ENCODE results near the gene SNAI3. TPM values are rescaled to one million over a fixed set of nuclear protein-coding genes. Genes with fewer than 3 reads are reported as not detected.

The SNAI3 gene
- total and polyA plus RNA-seq, 2 of the 8 experiments (the other 6 are each of a cell fraction or from before 2014, with no cell fraction given), result 8.5 to 13.3 TPM

- TF ChIP-seq CTCF (IDR thresholded peaks at IDR 0.05; ENCODE audit: control extremely low read depth in 1 of 3, insufficient read depth in 1 of 3, low read depth in 1 of 3, low read length in 3 of 3) (peak; percentile 35 to 51 (median 50)), TBP (IDR thresholded peaks at IDR 0.05; ENCODE audit: low read depth, low read length) (no peak), GABPA (IDR thresholded peaks at IDR 0.05; ENCODE audit: borderline replicate concordance, insufficient read depth, low read length) (peak; percentile 44; the same call in 1 of the 2 replicates), ATF2 (IDR thresholded peaks at IDR 0.05; ENCODE audit: low read length) (no peak), CBX8 (IDR thresholded peaks at IDR 0.05; ENCODE audit: borderline replicate concordance, low read depth, low read length) (no peak), SP4 (IDR thresholded peaks at IDR 0.05; ENCODE audit: low read length) (no peak), RAD21 (IDR thresholded peaks at IDR 0.05 in 1 of 2, conservative IDR thresholded peaks at IDR 0.05 in 1 of 2; ENCODE audit: low read depth in 2 of 2, low read length in 2 of 2) (peak in 1 of 2 experiments; percentile 1; a peak in 2 of 4 replicates)
These were observed 898 bp downstream of the SNAI3 start (continued) for GRCh38 chr16:88685156-88686061.

Data from H1 (cell line).